BJ (cell line): ENCODE results near the gene UGT1A8. TPM values are rescaled to one million over a fixed set of nuclear protein-coding genes. Genes with fewer than 3 reads are reported as not detected.

Experiments used
- CTCF ChIA-PET: fragments of 350-600 bp; formaldehyde crosslinking; extraction: SDS; loops from one replicate; lab custom pipeline; 2021; ENCODE audit warnings: antibody characterized with exemption, inconsistent platforms; lab: Yijun Ruan, JAX
- POLR2A ChIA-PET: fragments of 300-600 bp; sonication (Branson Sonifier 250); formaldehyde crosslinking; extraction: SDS; loops from one replicate; lab custom pipeline; 2021; ENCODE audit warnings: antibody characterized with exemption; lab: Charles Lee
- DNase-seq: peaks from one replicate; pipeline ENCODE4 v3.0.0-alpha.2; 2011; ENCODE audit warnings: low read depth
- H3K27me3 ChIP-seq: 2 replicates; pipeline ENCODE4 v1.6.0; 2011; ENCODE audit warnings: low read length; ENCODE audit not compliant: control insufficient read depth, insufficient read depth
- H3K36me3 ChIP-seq: 2 replicates; pipeline ENCODE4 v1.5.1; 2011; ENCODE audit warnings: low read length; ENCODE audit not compliant: control insufficient read depth, insufficient read depth
- H3K4me3 ChIP-seq: 2 replicates; pipeline ENCODE4 v1.5.1; 2011; ENCODE audit warnings: low read depth, mild to moderate bottlenecking, control low read depth, low read length
- CTCF ChIP-seq: IDR thresholded peaks from 2 replicates; pipeline ENCODE4 v1.5.1; 2011; ENCODE audit warnings: low read depth, mild to moderate bottlenecking, control low read depth, inconsistent platforms, low read length, moderate library complexity; ENCODE audit not compliant: insufficient read depth
- polyA plus RNA-seq: library from polyadenylated mRNA; depleted of rRNA; stranded (reverse); fragments of >200 nt; gene quantifications from 2 replicates; pipeline ENCODE4 v1.2.3, GENCODE V29; 2011; rRNA removed

Gene UGT1A8
- polyA plus RNA-seq, 1 experiment, result not detected

- ChIA-PET POLR2A (no interaction called here), CTCF (no interaction called here)
- TF ChIP-seq CTCF, result no peak
- Histone ChIP-seq H3K36me3 (no peaks in the 10 kb centered on the region), H3K4me3 (no peak overlapping the region), H3K27me3 (no peaks in the 10 kb centered on the region)
- DNase-seq, result no peak
Measured at GRCh38 chr2:233820774-233821105, 203.3 kb downstream of the UGT1A8 start.

- no peak for DNase-seq
- Histone ChIP-seq H3K4me3 (no peak overlapping the region), H3K27me3 (no peaks in the 10 kb centered on the region), H3K36me3 (no peaks in the 10 kb centered on the region)
- TF ChIP-seq CTCF, result no peak
- CTCF ChIA-PET, result no interaction called here
- POLR2A ChIA-PET, result no interaction called here
Measured at GRCh38 chr2:233821196-233821595, 203.8 kb downstream of the UGT1A8 start.

- CTCF ChIA-PET, result interaction anchor here (0.8 kb wide), 1 partner anchor 19 kb away, joined by 3 read pairs; no protein-coding TSS in a partner anchor
- Histone ChIP-seq H3K36me3 (no peaks in the 10 kb centered on the region), H3K27me3 (no peaks in the 10 kb centered on the region), H3K4me3 (no peak overlapping the region)
- no peak for DNase-seq
- POLR2A ChIA-PET, result no interaction called here
- TF ChIP-seq CTCF, result no peak
Measured at GRCh38 chr2:233821709-233822100, 204.3 kb downstream of the UGT1A8 start.

- Histone ChIP-seq H3K4me3 (no peak overlapping the region), H3K36me3 (no peaks in the 10 kb centered on the region), H3K27me3 (no peaks in the 10 kb centered on the region)
- ChIA-PET POLR2A (no interaction called here), CTCF (interaction anchor here (0.8 kb wide), 1 partner anchor 18 kb away, joined by 3 read pairs; no protein-coding TSS in a partner anchor)
- DNase-seq, result no peak
- TF ChIP-seq CTCF, result no peak
Measured at GRCh38 chr2:233822101-233822771, 204.8 kb downstream of the UGT1A8 start.

Other genes starting within 250 kb of the UGT1A8 start
- 29.1 and 48.9 TPM in 2 replicates for gene USP40, start 50.9 kb upstream of the UGT1A8 start, polyA plus RNA-seq
- gene UGT1A10, start 18.8 kb downstream of the UGT1A8 start, polyA plus RNA-seq, result not detected in 2 replicates
- gene UGT1A9, start 54.3 kb downstream of the UGT1A8 start, polyA plus RNA-seq, result not detected in 2 replicates
- not detected in 2 replicates for gene UGT1A7, start 64.3 kb downstream of the UGT1A8 start, polyA plus RNA-seq
- gene UGT1A6, start 75.3 kb downstream of the UGT1A8 start, polyA plus RNA-seq, result 0.11 TPM in 1 of 2 replicates, not detected in the other
- gene UGT1A5, start 95.3 kb downstream of the UGT1A8 start, polyA plus RNA-seq, result not detected in 2 replicates
- gene UGT1A4, start 101.1 kb downstream of the UGT1A8 start, polyA plus RNA-seq, result not detected in 2 replicates
- gene UGT1A3, start 111.4 kb downstream of the UGT1A8 start, polyA plus RNA-seq, result not detected in 2 replicates
- gene UGT1A1, start 142.6 kb downstream of the UGT1A8 start, polyA plus RNA-seq, result not detected in 2 replicates
- not detected in 2 replicates for gene MROH2A, start 160.7 kb downstream of the UGT1A8 start, polyA plus RNA-seq
- gene HJURP, start 236.9 kb downstream of the UGT1A8 start, polyA plus RNA-seq, result 30.5 and 46.2 TPM in 2 replicates